CD4-positive, alpha-beta T cell treated with Interferon gamma for 1 hour (primary cell): ENCODE measurements around the gene ABCA4.

Experiments used
- DNase-seq: peaks from one replicate; pipeline ENCODE4 v3.0.0-alpha.2; 2020

Gene ABCA4

DNA sequence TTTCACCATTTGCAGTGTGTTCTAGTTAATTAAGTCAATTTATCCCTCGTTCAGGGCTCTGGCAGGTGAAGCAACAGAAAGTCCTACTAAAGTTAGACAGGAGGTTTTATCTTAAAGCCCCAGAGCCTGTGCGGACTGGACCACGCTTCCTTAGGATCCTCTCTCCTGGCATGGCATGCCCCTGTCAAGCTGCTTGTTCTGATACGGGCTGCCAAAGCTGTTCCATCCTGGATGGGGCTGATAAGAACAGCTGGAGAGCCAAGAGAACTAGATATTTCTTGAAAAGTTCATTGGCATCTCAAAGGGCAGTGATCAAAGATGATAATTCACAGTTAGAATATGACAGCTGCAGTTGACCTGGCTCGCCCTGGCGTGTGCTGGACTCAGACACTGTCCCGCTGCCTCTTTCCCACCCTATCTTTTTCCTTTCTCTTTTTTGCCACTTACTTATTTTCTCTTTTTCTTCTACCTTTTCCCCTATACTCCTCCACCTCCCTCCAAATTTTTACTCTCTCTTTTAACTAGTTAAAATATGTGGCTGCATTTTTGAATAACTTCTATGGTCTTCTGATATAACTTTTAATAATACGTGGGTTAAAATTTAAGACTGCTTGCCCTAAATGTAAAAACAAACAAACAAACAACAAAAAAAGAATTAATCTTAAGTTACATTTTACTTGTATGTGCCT lies 96.7 kb downstream of the ABCA4 start:
- DNase-seq = no peak

DNA sequence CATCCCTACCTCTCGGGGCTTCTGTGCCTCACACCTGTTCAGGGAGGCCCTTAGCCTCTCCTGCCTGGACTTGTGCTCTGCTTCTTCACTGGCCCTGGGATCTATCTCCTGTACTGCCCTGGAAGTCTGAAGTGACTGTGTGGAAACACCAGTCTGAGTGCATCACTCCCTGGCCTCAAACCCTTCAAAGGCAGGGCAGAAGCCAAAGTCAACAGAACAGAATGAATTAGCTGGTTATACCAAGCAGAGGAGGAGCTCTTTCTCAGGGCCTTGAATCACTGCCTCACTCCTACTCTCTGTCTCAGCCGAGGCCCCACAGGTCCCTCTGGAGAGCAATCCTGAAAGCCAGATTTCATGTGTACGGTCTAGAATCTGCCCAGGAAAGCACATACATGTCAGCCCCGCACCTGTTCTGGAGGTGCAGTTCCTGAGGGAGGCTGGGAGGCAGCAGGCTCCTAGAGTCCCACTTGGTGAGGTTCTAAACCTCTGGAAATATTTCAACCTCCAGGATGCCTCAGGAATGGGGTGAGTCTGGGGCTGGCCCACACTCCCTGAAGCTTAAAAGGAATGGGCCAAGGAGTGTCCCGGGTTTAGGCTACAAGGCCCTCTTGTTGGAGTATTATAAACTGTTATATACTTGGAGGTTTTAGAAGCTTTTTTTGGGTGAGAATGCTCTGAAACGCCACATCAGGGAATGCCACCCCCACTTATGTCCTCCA lies 98.3 kb downstream of the ABCA4 start:
- no peak for DNase-seq

GRCh38 chr1:94020764-94021579 lies 100.0 kb downstream of the ABCA4 start:
- no peak for DNase-seq

GRCh38 chr1:94019327-94019726 lies 101.6 kb downstream of the ABCA4 start:
- DNase-seq = no peak

- peak; percentile 29 for DNase-seq
Measured at GRCh38 chr1:94017155-94017829, 103.7 kb downstream of the ABCA4 start.

- no peak for DNase-seq
Measured at GRCh38 chr1:94015489-94015817, 105.5 kb downstream of the ABCA4 start.

DNA sequence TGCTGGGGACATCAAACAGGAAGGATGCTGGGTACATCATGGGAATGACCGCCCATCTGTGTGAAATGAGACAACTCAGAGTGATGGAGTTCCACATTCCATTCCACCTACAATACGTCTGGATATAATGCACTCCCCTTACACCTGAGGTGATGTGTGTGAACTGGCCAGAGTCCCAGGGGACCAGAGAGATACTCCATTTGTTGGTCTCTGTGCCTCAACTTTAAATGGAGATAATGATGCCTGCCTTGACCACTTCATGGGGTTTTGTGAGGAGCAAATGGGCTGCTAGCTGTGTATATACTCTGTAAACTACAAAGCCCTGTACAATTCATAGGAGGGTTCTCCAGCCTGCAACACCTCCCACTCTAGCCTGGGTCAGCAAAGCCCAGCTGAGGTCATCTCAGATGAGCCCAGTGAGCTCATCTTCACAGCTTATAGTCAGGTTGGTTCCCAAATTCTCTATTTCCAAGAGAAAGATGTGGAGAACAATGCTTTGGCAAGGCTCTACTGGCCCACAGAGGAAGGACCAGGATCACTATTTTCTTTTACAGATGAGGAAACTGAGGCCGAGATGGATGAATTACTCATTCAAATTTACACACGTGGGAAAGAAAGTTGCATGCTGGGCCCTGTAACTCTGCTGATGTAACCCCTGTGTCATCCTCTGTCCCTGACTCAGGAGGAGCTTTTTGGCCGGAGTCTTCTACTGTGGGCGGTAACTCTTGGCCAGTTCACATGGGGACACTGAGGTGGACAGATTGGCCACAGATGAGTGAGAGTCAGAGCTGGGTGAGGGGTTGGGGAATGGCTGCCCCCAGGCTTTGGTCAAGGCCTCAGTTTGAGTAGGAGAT lies 106.1 kb downstream of the ABCA4 start:
- DNase-seq = no peak

DNA sequence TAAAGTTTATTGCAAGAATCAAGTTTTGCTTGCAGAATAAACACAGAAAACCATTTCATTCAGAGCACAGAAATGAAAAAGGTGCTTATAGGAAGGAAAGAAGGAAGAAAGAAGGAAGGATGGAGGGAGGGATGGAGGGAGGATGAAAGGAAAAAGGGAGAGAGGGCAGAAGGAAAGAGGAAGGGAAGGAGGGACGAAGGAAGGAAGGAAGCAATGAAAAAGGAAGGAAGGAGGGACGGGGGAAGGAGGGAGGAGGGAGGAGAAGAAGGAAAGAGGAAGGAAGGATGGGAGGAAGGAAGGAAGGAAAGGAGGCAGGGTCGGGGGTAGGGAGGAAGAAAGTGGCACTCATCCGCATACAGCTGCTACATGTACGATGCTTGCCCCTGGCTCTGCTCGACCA lies 106.9 kb downstream of the ABCA4 start:
- DNase-seq = no peak

DNA sequence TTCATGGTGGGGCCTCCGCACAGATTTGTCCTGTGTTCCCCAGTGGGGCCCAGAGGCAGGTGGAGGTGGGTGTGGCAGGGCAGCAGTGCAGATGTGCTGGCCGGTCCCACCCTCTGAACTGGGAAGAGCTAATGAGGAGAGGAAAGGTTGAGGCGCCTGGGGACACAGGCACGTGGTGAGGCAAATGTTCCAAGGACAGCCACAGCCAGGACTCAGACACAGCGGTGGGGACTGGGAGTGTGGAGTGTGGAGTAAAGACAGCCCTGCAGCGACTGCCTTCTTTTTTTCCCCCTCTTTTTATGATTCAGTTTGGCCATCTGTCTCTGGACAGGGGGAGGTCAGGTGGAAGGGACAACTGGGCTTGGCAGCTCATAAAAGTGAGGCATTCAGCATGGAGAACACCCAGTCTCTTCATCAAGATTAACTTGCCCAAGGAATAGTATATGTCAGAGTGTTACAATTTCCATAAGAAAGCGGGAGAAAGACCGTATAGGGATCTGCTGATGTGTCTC lies 107.5 kb downstream of the ABCA4 start:
- no peak for DNase-seq

DNA sequence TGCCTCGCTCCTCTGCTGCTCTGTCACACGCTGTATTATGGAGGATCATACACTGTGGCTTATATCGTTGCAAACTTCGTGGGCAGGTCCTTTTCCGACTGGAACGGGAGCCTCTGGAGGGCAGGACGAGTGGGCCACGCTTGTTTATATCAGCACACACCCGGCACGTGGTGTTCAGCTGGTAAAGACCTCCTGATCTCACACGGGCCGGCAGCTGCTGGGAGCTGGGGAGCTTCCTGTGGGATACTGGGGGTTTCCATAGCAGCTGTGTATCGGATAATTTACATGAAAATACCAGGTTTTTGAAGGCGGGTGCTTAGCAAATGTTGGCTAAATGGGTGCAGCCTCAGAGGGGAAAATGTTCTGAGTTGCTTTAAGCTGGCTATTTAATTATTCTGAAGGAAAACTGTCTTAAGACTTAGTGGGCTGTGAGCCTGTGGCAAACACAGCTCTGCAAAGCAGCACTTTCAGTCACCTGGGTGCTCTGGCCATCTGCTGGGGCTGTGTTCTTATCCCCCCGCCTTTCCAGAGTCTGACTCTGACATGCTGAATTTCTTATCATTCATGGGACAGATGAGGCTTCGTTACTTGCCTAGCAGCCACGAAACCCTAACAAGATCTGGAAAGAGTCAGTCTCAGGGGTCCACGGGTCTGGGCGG lies 108.1 kb downstream of the ABCA4 start:
- DNase-seq = no peak

DNA sequence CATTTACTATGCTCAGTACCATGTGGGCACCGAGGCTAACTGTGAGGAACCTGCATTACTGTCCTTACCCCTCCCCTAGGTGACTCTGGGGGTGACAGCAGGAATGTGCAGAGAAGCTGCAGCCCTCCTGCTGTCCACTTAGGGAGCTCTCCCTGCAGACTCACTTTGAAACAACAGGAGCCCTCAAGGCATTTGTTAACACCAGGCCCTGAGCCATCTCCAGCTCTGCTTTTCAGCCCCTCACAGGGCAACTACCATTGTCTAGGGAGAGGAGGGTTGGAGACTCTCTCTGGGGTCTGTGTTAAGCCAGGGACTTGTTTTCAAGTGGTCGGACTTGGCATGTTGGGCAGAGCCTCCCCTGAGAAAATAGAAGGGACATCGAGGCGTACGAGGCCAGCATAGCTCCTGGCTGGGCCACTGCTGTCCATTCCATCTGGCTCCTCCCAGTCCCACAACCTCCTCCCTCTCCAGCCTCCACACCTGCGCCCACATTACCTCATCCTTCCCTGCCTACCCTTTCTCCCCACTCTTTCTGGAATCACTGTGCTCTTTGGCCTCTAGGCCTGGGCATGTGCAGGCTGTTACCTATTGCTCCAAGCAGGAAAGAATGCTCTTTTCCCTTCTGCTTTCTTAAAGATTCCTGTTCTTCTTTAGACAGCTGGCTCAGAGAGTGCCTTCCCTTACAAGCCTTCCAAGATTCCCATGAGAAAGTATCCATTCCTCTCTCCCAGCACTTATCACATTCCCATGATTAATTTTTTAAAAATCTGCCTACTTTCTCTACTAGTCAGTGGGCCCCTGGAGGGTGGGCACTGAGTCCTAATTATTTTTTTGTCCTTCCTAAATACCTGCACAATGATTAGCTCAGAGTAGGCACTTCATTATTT lies 109.0 kb downstream of the ABCA4 start:
- DNase-seq = no peak

DNA sequence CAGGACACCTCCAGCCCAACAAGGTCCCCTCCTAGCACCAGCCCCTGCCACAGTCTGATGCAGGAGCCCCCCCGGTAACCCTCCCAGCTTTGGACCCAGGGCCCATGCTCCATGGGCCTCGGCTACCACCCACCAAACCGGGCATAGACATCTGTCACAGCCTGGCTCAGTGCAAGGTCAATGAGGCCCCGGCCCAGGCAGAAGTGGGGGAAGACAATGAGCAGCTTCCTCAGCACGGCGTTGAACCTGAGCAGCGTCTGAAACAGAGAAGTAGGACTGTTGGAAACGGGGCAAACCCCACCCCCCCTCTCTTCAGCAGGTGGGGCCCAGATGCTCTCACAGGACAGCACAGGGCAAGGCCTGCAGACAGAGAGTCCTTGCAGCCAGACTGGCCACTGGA lies 109.8 kb downstream of the ABCA4 start:
- DNase-seq = no peak

GRCh38 chr1:94009304-94009703 lies 111.6 kb downstream of the ABCA4 start:
- DNase-seq = no peak

DNA sequence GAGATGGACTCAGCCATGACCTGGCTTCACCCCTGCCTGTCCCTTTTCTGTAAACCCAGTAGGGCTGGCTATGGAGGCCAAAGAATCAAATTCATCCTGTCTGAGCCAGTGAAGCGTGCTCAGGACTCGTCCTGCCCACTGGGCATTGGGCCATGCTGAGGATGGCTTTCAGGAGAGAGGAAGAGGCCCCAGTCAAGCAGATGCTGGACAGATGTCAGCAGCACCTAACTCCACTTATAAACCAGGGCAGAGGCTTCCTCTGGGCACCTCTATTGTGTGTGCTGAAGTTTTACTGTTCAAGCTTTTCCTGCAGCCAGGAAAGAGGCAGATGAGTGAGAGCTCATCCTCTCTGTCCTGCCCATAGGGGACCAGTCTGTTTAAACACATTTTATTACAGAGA lies 114.3 kb downstream of the ABCA4 start:
- DNase-seq = no peak

- DNase-seq = no peak
Measured at GRCh38 chr1:94004924-94005323, 116.0 kb downstream of the ABCA4 start.

GRCh38 chr1:94002046-94002787 lies 118.7 kb downstream of the ABCA4 start:
- no peak for DNase-seq

DNA sequence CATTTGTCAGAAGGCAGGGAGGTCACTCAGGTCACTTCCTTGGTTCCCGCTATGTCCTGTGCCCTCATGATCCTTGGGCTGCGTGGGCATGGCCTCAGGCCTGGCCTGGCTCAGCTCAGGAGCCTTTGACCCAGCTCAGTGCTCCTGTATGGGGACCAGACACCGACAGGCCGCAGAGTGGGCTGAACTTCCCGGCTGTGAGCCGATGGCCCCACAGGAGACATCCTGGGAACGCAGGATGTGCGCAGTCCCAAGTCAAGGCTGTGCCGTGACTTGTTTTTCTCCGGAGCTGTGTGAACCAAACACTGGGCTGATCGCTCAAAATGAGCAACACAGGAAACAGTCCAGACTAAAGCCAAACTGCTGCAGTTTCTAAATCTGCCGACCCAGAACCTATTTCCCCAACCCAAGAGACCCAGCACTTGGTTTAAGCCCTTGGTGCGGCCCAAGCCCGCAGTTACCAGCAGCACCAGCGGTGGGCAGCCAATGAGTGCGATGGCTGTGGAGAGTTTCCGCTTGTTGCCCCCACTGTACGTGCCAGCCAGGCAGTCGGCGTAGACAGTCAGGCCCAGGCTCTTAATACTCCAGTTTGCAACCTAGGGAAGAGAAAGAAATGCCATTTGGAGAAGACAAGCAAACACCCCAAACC lies 119.4 kb downstream of the ABCA4 start:
- no peak for DNase-seq

DNA sequence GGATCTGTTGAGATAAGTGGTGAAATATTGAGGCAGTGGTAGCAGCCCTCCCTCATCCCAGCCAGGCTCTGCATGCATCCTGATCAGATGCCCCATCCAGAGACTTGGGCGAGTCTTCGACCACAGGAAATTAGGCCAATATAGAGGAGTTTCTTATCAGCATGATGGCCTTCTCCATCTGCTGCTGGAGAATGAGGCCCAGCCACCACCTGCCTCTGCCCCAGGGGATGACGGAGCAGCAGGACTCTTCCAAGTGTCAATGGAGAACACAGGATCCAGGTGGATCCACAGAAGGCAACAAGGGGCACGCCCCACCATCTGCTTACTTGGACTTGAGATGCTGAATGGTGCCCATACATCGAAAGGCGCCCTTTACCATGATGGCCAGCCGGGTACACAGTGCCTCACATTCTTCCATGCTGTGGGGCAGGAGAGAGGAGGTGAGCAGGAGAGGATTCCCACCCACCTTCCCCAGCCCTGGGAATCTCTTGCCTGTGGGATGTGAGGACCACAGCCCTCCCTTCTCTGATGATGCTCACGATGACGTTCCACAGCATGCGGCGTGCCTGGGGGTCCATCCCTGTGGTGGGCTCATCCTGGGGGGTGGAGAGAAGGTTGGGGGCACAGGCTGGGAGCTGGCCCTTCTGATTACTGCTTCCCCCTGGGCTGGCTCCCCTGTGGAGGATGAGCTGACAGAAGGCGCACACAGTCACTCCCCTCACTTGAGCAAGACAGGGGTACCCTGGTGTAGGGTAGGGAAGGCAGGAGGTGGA lies 120.3 kb downstream of the ABCA4 start:
- no peak for DNase-seq
